GDM1 (cell line): ENCODE data around the gene EPHB3.

Experiments
- DNase-seq: peaks from one replicate; lab custom pipeline; 2025; lab: John Stamatoyannopoulos, UW

The EPHB3 gene

GRCh38 chr3:184564685-184565385 lies 3.2 kb downstream of the EPHB3 start:
- no peak for DNase-seq

GRCh38 chr3:184565421-184566211 lies 4.0 kb downstream of the EPHB3 start:
- no peak for DNase-seq

GRCh38 chr3:184566441-184567414 lies 5.1 kb downstream of the EPHB3 start:
- no peak for DNase-seq

- DNase-seq: no peak
Measured at GRCh38 chr3:184567946-184568559, 6.5 kb downstream of the EPHB3 start.

GRCh38 chr3:184568560-184568923 lies 7.0 kb downstream of the EPHB3 start:
- no peak for DNase-seq

- no peak for DNase-seq
Measured at GRCh38 chr3:184568924-184569829, 7.6 kb downstream of the EPHB3 start.

GRCh38 chr3:184570035-184570434 lies 8.4 kb downstream of the EPHB3 start:
- DNase-seq: no peak

GRCh38 chr3:184570489-184570888 lies 8.9 kb downstream of the EPHB3 start:
- DNase-seq: no peak

GRCh38 chr3:184571750-184572377 lies 10.3 kb downstream of the EPHB3 start:
- DNase-seq: no peak

GRCh38 chr3:184572633-184573270 lies 11.2 kb downstream of the EPHB3 start:
- no peak for DNase-seq

- no peak for DNase-seq
Measured at GRCh38 chr3:184574515-184575417, 13.2 kb downstream of the EPHB3 start.

GRCh38 chr3:184575701-184576100 lies 14.1 kb downstream of the EPHB3 start:
- DNase-seq: no peak

GRCh38 chr3:184576457-184577240 lies 15.1 kb downstream of the EPHB3 start:
- no peak for DNase-seq

- no peak for DNase-seq
Measured at GRCh38 chr3:184577546-184577945, 16.0 kb downstream of the EPHB3 start.

- DNase-seq: no peak
Measured at GRCh38 chr3:184578218-184578617, 16.6 kb downstream of the EPHB3 start.

GRCh38 chr3:184578822-184579221 lies 17.2 kb downstream of the EPHB3 start:
- DNase-seq: no peak

- no peak for DNase-seq
Measured at GRCh38 chr3:184579513-184579912, 17.9 kb downstream of the EPHB3 start.

- DNase-seq: no peak
Measured at GRCh38 chr3:184580376-184580775, 18.8 kb downstream of the EPHB3 start.
